ENCODE data around the gene ETV3. TPM values are rescaled to one million over a fixed set of nuclear protein-coding genes. Genes with fewer than 3 reads are reported as not detected.

Gene ETV3
- total RNA-seq, 1 experiment from 2014 or later, result 36.3 TPM

DNA sequence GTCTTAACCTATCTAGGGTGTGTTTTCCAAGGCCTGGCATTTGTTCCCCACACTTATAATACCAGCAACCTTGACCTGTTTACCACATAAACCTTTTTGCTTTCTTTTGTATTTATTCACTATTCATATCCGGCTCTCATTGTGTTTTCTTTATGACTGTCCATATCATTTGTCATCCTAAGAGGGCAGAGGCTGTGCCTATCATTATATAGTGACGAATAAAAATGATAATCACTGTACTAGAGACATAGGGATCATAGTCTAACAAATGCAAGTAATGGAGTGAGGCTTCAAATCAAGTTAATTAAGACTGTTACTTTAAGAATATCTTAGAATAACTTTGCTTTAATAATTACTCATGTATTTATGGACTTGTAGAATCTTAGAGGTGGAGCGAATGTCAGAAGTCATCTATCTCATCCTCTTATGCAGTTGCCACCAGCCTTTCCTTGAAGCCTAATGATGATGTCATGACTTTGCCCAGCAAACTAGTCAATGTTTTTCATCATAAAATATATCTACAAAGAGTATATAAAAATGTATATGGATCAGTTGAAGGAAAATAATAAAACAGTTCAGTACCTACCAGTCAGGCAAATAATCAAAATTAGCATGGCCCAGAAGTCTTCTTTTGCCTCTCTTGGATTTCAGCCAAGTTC is 4.7 kb upstream of the ETV3 start:
- WGBS (ENCODE audit: extremely low coverage, insufficient read length, low lambda C conversion rate), result no CpG with 5 or more reads among the region's 3 CpGs
- Histone ChIP-seq H2BK5ac (ENCODE audit: insufficient read length, low read length) (no peak overlapping the region), H3K9me3 (ENCODE audit: control insufficient read depth, low read depth, low read length) (no peaks in the 10 kb centered on the region), H3K79me1 (ENCODE audit: insufficient read depth, low read depth, low read length, poor library complexity, severe bottlenecking) (no peaks in the 10 kb centered on the region), H3K18ac (ENCODE audit: insufficient read length, low read depth, low read length) (no peak overlapping the region), H2BK12ac (ENCODE audit: insufficient read length, low read depth, low read length) (no peak overlapping the region), H4K20me1 (ENCODE audit: control insufficient read depth, insufficient read depth, insufficient read length) (no peaks in the 10 kb centered on the region), H3K56ac (ENCODE audit: insufficient read length, low read depth, low read length) (no peak overlapping the region), H2AK5ac (ENCODE audit: insufficient read length, low read length) (no peak overlapping the region), H4K5ac (ENCODE audit: insufficient read length, low read depth, low read length) (no peak overlapping the region), H3K4me1 (ENCODE audit: insufficient read depth, low read length) (peaks cover 2% of the 10 kb centered on the region; the same call in 1 of the 2 replicates), H3K4me2 (ENCODE audit: insufficient read depth, insufficient read length, low read length) (no peak overlapping the region), H3K79me2 (ENCODE audit: insufficient read depth, low read length) (no peaks in the 10 kb centered on the region; the same call in 1 of the 2 replicates), H3K23ac (ENCODE audit: insufficient read length, low read depth, low read length) (no peak overlapping the region), H3K27ac (ENCODE audit: insufficient read length, low read depth, low read length) (no peak overlapping the region), H2BK120ac (ENCODE audit: low read depth, low read length, poor library complexity, severe bottlenecking) (no peak overlapping the region), H3K23me2 (ENCODE audit: insufficient read length, low read depth, low read length, poor library complexity, severe bottlenecking) (peaks cover 7% of the 10 kb centered on the region), H3K9ac (ENCODE audit: extremely low read depth, insufficient read length, low read length) (no peak overlapping the region), H4K91ac (ENCODE audit: insufficient read length, low read depth, low read length) (no peak overlapping the region), H3K27me3 (ENCODE audit: insufficient read depth, low read length) (peaks cover 3% of the 10 kb centered on the region; the same call in 1 of the 2 replicates), H2BK20ac (ENCODE audit: low read depth, low read length, poor library complexity, severe bottlenecking) (no peak overlapping the region), H4K8ac (replicated peaks; ENCODE audit: insufficient read length, low read depth, low read length) (no peak overlapping the region), H2AFZ (ENCODE audit: low read length) (no peak overlapping the region), H3K4ac (ENCODE audit: low read depth, low read length) (no peak overlapping the region), H2BK15ac (ENCODE audit: low read depth, low read length) (no peak overlapping the region), H3K14ac (ENCODE audit: insufficient read depth, low read length) (no peak overlapping the region), H3T11ph (ENCODE audit: low read length) (no peak overlapping the region)
- Mint-ChIP-seq H3K27ac (no peak overlapping the region), H3K4me3 (no peak overlapping the region), H3K36me3 (ENCODE audit: insufficient read depth in 1 of 3, low read depth in 3 of 3) (no peaks in the 10 kb centered on the region), H3K4me1 (peaks cover 33 to 39% of the 10 kb centered on the region in 2 experiments), H3K27me3 (ENCODE audit: low read depth) (no peaks in the 10 kb centered on the region), H3K9me3 (no peaks in the 10 kb centered on the region)
- TF ChIP-seq, protein P1, sequence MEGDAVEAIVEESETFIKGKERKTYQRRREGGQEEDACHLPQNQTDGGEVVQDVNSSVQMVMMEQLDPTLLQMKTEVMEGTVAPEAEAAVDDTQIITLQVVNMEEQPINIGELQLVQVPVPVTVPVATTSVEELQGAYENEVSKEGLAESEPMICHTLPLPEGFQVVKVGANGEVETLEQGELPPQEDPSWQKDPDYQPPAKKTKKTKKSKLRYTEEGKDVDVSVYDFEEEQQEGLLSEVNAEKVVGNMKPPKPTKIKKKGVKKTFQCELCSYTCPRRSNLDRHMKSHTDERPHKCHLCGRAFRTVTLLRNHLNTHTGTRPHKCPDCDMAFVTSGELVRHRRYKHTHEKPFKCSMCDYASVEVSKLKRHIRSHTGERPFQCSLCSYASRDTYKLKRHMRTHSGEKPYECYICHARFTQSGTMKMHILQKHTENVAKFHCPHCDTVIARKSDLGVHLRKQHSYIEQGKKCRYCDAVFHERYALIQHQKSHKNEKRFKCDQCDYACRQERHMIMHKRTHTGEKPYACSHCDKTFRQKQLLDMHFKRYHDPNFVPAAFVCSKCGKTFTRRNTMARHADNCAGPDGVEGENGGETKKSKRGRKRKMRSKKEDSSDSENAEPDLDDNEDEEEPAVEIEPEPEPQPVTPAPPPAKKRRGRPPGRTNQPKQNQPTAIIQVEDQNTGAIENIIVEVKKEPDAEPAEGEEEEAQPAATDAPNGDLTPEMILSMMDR (conservative IDR thresholded peaks at IDR 0.05), result no peak
- DNase-seq, result no peak
